HG02885 (cell line): ENCODE results near the gene SKA3.
"Not testable (repeated sequence)": the region's sequence is repeated elsewhere in the genome, so short reads cannot be mapped to it uniquely, and the experiment has no call there.

Source experiments
- ATAC-seq: cut with Tn5 transposase; IDR thresholded peaks from one replicate; pipeline ENCODE4 v1.9.1; 2021; ENCODE audit warnings: mild to moderate bottlenecking; ENCODE audit not compliant: unreplicated experiment, poor library complexity

SKA3 gene

DNA sequence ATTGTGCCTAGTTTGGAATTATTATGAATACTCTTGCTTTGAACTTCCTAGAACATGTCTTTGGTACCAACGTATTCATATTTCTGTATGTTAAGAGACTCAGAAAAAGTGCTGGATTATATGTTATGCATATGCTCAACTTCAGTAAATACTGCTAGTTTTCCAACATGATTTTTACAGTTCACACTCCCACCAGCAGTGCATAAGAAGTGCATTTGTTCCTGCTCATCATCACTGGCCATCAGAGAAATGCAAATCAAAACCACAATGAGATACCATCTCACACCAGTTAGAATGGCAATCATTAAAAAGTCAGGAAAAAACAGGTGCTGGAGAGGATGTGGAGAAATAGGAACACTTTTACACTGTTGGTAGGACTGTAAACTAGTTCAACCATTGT lies 2.6 kb downstream of the SKA3 start:
- ATAC-seq: not testable (repeated sequence)

DNA sequence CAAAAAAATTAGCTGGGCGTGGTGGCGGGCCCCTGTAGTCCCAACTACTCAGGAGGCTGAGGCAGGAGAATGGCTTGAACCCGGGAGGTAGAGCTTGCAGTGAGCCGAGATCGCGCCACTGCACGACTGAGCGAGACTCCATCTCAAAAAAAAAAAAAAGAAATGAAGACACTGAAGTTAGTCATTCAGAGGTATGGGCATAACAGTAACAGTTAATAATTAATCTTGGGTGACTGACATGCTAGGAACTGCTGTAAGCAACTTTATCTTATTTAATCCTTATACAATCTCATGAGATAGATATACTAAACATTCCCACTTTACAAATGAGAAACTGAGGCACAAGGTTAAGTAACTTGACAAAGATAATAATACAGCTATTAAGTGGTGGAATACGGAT lies 4.9 kb downstream of the SKA3 start:
- no peak for ATAC-seq

GRCh38 chr13:21165606-21166005 lies 10.7 kb downstream of the SKA3 start:
- ATAC-seq: not testable (repeated sequence)

DNA sequence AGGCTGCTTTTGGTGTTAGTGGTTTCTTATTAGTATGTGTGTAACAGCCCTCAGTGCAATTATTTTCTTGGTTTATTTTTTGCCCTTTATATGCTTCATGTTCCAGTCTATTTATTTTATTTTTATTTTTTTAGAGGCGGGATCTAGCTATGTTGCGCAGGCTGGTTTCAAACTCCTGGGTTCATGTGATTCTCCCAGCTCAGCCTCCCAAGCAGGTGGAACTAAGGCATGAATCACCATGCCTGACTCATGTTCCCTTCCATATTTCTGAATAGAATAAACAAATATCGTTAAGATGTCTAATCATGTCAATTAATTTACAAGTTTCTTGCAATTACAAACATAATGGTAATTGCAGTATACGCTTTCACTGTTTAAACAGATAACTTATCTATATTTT lies 11.7 kb downstream of the SKA3 start:
- no peak for ATAC-seq

DNA sequence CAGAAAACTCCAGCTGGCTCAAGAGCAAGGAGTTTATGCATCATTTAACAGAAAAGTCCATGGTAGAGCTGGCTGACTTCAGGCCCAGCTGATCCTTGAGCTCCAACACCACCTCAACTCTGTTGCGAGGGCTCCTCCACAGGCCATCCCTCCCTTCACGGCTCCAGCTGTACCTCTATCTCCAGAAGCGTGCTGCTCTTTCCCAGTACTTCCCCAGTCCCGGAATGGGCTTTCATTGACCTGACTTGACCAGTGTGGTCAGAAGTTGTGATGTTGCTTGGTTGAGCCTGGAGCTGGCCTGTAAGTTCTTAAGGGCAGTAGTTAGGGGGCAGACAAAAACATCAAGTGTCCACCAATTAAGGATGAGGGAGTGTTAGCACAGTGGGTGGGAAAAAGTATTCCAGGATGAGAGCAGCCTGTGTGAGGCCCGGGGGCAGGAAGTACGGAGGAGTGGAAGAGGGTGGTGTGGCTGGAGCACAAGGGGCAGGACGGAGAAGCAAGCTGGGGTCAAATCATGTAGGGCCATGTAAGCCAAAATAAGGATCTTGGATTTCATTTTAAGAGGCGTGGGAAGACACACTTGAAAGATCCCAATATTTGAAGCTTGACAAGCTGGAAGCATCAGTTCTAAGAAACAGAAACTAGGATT lies 24.0 kb downstream of the SKA3 start:
- ATAC-seq: no peak

GRCh38 chr13:21150013-21150412 lies 26.3 kb downstream of the SKA3 start:
- peak; percentile 31 for ATAC-seq

GRCh38 chr13:21149568-21149967 lies 26.8 kb downstream of the SKA3 start:
- ATAC-seq: peak; percentile 76

DNA sequence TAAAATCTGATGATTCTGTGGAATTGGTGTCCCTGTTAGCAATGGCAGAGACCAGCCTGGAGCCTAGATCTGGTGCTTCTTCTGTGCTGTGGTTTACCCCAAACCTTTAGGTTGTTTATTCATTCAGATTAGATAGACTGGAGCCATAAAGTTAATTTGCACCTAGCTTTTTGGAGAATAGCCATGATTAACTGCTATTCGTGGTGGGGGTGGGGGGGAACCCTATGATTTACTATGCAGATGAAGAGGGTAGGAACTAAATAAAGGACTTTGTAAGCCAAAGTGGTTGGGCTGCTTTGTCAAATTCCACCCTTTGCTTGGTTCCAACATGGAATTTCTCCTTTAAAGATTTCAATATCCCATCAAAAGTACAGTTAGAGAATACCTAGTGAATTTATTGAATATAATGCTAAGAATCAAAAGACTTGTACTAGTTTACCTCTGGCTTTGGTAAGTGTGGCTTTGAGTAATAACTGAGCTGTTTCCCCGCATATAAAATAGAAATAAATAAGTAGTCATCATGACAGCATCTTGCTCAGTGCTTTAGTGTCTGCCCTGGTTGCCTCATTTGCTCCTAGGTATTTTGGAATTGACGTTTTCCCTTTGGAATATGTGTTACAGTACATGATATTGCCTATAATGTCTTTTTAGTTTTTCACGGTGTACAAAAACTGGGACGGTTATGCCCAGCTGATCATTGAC lies 27.6 kb downstream of the SKA3 start:
- ATAC-seq: no peak

GRCh38 chr13:21147827-21148226 lies 28.5 kb downstream of the SKA3 start:
- no peak for ATAC-seq

- ATAC-seq: no peak
These were observed 33.6 kb downstream of the SKA3 start for GRCh38 chr13:21142766-21143165.

GRCh38 chr13:21139374-21139773 lies 37.0 kb downstream of the SKA3 start:
- no peak for ATAC-seq

DNA sequence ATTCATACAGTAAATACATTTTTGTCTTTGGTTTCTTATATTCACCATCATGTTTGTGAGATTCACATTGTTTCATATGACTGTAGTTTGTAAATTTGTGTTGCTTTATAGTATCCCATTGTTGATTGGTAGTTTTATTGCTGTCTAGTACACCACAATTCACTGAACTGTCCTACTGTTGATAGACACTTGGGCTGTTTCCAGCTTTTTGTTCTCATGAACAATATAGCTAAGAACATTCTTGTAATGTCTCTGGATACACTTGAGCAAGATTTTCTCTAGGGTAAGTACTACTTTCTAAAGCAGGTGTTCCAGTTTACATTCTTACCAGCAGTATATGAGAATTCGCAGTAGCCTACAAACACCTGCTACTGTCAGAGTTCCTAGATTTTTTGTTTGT lies 37.8 kb downstream of the SKA3 start:
- ATAC-seq: no peak

DNA sequence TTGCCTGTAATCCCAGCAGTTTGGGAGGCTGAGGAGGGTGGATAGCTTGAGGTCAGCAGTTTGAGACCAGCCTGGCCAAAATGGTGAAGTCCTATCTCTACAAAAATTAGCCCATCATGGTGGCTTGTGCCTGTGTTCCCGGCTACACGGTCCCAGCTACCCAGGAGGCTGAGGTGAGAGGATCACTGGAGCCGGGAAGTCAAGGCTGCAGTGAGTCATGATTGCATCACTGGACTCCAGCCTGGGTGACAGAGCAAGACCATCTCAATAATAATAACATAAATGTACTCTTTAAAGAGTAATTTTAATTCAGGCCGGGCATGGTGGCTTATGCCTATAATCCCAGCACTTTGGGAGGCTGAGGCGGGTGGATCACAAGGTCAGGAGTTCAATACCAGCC lies 38.7 kb downstream of the SKA3 start:
- ATAC-seq: no peak

- not testable (repeated sequence) for ATAC-seq
These were observed 40.5 kb downstream of the SKA3 start for GRCh38 chr13:21135833-21136232.

DNA sequence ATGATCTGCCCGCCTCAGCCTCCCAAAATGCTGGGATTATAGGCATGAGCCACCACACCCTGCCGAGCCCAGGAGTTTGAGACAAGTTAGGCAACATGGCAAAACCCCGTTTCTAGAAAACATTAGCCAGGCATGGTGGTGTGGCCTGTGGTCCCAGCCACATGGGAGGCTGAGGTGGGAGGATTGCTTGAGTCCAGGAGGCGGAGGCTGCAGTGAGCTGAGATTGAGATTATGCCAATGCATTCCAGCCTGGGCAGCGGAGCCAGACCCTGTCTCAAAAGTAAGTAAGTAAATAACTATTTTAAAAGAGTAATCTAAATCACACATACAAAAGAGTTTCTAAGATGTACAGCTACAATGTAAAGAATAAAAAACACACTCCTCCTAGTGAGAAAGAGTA lies 41.9 kb downstream of the SKA3 start:
- ATAC-seq: no peak

- no peak for ATAC-seq
These were observed 43.3 kb downstream of the SKA3 start for GRCh38 chr13:21133077-21133476.

DNA sequence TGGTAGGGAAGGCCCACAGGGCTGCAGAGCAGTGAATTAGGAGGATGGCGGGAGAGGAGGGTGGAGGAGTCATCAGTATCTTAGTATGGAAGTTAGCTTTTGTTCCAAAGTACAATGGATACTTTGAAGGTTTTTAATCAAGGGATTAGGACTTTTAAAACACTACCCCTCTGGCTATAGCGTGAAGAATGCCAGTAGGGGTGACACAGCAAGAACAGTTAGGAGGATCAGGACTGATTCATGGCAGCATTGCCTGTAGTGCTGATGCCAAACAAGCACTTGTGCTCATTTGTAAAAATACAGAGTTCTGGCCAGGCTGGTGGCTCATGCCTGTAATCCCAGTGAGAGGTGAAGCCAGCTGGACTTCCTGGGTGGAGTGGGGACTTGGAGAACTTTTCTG lies 46.2 kb downstream of the SKA3 start:
- no peak for ATAC-seq

DNA sequence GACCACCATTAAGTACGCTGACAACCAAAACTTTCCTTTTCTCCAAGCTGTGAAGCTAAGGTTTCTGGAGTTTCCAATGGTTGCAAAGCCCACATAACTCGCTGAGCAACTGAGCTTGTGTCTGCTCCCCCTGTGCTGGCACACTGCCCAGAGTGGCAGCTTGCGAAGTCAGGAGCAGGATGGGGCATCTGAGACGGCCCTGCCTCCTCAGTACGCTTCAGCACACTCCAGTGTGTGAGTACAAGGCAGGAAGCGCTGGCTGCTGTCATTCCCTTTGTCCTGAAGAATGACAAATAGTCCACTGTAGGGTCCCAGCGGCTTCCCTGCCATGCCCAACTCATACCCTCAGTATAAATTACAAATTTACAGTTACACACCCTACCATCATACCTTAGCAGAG lies 51.5 kb downstream of the SKA3 start:
- no peak for ATAC-seq

GRCh38 chr13:21123956-21124355 lies 52.4 kb downstream of the SKA3 start:
- no peak for ATAC-seq

DNA sequence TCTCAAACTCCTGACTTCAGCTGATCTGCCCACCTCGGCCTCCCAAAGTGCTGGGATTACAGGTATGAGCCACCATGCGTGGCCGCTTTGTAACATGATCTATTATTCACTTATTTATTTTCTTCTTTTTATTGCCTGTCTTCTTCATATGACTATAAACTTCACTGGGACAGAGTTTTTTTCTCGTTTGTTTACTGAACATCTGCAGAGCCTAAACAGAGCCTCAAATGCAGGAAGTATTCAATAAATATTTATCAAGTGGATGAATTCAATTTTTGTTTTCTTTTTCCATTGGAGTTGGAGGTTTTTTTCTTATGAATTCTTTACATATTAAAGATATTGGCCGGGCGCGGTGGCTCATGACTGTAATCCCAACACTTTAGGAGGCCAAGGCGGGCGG lies 54.7 kb downstream of the SKA3 start:
- no peak for ATAC-seq

DNA sequence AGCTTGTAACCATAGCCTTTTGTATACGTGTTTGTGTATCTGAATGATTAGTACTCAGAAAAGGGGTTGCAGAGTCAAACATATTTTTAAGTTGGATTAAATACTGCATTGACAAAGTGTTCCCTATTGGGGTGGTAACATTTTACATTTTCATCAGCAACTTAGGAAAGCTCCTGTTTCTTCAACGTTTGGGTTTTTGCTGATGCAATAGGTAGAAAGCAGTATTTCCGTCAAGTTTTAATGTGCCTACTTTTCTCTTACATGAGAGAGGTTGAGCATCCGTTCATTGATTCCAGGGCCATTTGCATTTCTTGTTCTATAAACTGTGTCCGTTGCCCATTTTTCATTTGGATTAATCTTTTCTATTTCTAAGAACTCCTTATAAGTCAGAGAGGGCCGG lies 56.2 kb downstream of the SKA3 start:
- no peak for ATAC-seq

GRCh38 chr13:21119526-21119925 lies 56.8 kb downstream of the SKA3 start:
- ATAC-seq: no peak
